Activated T-cell treated with anti-CD3 and anti-CD28 coated beads for 48 hours (primary cell): Measurements from ENCODE around the gene RBP7.
"Not testable (repeated sequence)": the region's sequence is repeated elsewhere in the genome, so short reads cannot be mapped to it uniquely, and the experiment has no call there.

ENCODE experiments used
- DNase-seq: peaks from one replicate; pipeline ENCODE4 v3.0.0-alpha.2; 2020; ENCODE audit warnings: low read depth

The RBP7 gene

DNA sequence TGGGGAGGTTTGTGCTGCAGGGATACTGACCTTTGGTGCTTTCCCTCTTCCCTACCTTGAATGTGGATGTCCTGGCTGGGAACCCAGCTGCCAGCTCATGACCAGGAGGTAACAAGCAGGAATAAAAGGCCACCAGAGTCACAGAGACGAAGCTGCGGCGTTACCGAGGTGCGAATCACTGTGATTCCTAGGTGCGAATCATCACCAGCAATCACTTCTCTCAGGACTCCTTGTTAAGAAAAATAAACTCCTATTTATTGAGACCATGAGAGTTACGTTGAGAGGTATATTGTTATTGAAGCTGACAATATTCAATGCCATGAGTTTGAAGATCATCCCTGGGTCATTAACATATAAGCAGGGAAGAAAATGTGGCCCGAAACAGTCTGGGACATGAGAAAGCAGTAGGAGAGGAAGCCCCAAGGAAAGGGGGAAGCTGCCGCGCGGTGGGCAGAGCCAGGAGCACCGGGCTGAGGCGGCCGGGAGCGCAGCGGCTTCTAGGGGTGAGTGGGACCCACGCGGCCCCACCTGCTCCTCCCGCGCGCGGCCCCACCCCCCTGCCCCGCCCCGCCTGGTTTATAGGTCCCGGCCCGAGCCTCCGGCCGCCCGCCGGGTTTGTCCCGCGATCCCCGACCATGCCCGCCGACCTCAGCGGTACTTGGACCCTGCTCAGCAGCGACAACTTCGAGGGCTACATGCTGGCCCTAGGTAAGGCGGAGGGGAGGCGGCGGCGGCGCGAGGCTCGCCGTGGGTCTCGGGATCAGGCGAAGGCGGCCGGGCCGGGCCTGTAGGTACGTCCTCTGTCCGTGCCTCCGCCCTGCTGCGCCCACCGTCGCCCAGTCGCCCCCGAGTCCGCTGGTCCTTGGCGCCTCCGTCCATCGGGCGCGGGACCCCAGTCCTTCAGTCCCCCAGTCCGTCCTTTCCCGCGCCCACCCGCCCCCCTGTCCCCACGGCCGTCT, at the start of gene RBP7:
Gene RBP7 (plus strand): TSS at position 605 of the 959 bp plus-strand sequence. CDS start 31 bp downstream, at position 636.
- no peak for DNase-seq

DNA sequence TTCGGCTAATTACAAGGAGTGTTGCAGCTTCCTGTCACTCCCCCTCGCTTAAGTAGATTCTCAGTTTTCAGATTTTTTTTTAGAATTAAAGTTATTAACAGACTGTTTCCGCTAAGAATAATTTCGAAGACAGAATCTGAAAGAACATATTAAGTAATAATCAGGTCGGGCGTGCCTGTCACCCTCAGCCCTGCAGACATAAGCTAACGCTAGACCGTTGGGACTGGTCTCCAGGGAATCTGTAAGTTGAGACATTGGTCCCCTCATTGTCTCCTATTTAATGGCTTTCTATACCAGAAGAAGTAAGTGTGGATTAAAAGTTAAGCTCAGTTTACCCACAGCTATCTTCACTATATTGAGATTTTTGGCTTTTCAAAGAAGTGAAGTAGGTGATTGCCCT, 39.3 kb upstream of the RBP7 start:
- DNase-seq = no peak

DNA sequence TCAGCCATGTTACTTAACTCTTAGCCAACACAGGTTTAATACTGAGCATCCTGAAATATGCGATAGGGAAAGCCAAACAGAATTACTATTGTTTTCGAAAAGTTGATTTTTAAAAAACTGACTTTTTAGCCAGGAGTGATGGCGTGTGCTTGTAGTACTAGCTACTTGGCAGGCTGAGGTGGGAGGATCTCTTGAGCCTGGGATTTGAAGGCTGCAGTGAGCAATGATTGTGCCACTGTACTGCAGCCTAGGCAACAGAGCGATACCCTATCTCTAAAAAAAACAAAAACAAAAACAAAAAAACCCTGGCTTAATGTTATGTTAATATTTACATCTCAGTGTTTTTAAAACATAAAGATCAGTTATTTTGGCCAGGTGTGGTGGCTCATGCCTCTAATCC, 37.0 kb upstream of the RBP7 start:
- no peak for DNase-seq

- no peak for DNase-seq
Observed at GRCh38 chr1:9960706-9961562, 36.1 kb upstream of the RBP7 start.

- no peak for DNase-seq
Observed at GRCh38 chr1:9984253-9984652, 12.8 kb upstream of the RBP7 start.

- DNase-seq = no peak
Observed at GRCh38 chr1:9985001-9985400, 12.0 kb upstream of the RBP7 start.

DNA sequence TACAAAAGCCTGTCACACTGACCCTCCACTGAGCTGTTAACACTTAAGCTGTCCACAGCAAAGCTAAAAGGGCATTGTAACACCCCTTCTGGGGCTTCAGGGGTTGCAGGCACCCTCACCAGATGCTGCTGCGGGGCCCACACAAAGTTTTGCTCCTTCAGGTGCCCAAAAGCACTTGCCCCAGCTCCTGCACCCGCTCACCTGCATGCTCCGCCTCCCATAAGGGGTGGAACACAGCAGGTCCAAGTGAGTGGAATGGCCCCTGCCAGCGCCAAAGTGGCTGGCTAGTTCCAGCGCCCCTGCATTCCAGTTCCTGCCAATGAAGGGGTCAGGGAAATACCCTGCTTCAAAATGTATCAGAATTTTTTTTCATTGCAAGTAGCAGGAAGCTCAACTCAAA, 7.3 kb upstream of the RBP7 start:
- DNase-seq = no peak

DNA sequence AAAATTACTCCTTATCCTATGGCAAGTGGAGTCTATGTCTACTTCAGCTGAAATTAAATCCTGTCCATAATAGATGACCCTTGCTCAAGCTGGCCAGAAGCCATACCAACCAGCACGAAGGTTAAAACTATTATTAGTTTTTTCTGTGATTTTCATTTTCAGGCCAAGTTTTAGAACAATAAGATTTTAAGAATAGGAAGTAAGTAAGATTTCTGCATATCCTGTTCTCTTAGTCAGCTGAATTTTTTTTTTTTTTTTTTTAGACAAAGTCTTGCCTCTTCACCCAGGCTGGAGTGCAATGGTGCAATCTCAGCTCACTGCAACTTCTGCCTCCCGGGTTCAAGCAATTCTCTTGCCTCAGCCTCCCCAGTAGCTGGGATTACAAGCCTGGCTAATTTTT, 6.1 kb upstream of the RBP7 start:
- no peak for DNase-seq

DNA sequence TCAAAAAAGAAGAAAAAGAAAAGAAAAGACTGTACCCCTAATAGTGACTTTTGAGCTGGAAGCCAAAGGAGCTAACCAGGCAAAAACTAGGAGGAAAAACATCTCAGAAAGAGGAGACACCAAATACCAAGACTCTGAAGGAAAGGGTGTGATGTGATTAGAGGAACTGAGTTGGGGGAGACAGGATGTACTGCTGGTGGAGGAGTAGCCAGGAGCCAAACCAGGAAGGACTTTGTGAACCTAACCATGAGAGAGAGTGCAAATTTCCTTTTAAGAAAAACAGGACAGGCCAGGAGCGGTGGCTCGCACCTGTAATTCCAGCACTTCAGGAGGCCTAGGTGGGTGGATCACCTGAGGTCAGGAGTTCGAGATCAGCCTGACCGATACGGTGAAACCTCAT, 4.1 kb upstream of the RBP7 start:
- no peak for DNase-seq

GRCh38 chr1:9993561-9994075, 3.4 kb upstream of the RBP7 start:
- no peak for DNase-seq

- no peak for DNase-seq
Observed at GRCh38 chr1:10001016-10001665, 4.1 kb downstream of the RBP7 start.

GRCh38 chr1:10005248-10005647, 8.2 kb downstream of the RBP7 start:
- not testable (repeated sequence) for DNase-seq

DNA sequence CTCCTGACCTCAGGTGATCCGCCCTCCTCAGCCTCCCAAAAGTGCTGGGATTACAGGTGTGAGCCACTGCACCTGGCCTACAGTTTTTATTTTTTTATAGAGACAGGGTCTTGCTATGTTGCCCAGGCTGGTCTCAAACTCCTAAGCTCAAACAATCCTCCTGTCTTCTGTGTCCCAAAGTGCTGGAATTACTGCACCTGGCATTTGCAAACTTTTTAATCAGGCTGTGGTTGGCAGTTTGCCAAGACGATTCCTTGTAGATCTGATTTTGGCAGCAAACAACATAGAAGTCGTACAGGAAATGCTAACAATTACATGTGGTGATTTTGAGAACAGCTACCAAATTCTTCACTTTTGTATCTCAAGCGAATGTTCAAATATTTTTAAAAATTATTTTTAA, 10.1 kb downstream of the RBP7 start:
- DNase-seq = no peak

DNA sequence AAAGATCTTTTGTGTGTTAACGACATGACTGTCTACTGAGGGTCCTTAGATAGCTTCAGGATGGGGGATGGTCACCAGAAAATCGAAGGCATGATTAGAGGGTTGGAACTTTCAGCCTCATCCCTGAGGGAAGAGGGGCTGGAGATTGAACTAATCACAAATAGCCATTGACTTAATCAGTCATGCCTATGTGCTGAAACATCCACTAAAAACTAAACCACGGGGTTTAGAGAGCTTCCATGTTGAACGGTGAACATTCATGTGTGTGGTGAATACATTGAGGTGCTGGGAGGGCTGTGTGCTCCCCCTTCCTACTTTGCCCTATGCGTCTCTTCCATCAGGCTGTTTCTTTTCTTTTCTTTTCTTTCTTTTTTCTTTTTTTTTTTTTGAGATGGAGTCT, 17.0 kb downstream of the RBP7 start:
- no peak for DNase-seq

- DNase-seq = no peak
Observed at GRCh38 chr1:10019561-10019960, 22.5 kb downstream of the RBP7 start.

DNA sequence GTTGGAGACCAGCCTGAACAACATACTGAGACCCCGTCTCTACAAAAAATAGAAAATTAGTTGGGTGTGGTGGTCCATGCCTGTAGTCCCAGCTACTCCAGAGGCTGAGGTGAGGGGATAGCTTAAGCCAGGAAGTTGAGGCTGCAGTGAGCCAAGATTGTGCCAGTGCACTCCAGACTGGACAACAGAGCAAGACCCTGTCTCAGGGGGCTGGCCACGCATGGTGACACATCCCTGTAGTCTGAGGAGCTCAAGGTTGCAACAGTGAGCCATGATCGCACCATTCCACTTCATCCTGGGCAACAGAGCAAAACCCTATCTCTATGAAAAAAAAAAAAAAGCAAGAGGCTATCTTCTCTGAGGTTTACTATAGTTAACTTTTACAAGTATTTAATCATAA, 23.1 kb downstream of the RBP7 start:
- DNase-seq = no peak

DNA sequence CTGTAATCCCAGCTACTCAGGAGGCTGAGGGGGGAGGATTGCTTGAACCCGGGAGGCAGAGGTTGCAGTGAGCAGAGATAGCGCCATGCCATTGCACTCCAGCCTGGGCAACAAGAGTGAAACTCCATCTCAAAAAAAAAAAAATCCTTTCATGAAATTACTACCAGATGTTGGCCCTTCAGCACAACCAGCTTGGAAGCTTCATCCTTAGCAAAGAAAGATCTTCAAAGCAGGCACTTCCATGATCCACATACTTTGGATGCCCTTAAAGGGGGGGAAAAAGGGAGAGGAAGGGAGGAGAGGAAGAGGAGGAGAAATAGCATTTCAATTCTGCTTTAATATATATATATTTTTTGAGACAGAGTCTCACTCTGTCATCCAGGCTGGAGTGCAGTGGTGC, 23.6 kb downstream of the RBP7 start:
- not testable (repeated sequence) for DNase-seq

DNA sequence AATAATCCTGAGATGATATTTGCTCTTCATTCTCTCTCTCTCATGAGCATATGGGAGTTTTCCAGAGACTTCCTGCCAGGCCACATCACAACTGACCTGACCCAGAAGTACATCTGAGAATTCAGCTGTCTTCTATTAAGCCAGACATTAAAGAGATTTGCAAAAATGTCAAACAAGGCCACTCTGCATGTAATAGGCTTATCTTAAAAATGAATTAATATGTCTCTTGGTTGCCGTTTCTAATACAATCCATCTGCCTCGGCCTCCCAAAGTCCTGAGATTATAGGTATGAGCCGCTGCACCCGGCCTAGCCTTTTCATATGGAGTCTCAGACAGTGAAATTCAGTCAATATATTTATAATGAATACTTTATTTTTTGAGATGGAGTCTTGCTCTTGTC, 25.0 kb downstream of the RBP7 start:
- not testable (repeated sequence) for DNase-seq

- no peak for DNase-seq
Observed at GRCh38 chr1:10022656-10023055, 25.6 kb downstream of the RBP7 start.

GRCh38 chr1:10025354-10025753, 28.3 kb downstream of the RBP7 start:
- no peak for DNase-seq

DNA sequence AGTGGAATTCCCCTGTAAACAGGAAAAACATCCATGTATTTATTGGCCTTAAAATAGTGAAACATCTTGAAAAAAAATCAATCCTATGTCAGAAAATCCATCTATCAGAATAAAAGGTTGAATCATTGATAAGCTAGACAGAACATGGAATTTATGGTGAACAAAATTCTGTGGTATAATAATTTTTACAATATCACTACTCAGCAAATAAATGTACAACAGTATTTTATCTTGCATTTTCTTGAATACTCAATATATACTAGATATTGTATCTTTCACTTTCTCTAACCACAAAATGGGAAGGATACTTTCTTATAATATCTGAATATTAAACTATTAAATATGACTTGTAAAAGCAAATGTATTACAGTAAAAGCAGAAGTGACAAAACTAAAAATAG, 30.0 kb downstream of the RBP7 start:
- no peak for DNase-seq

GRCh38 chr1:10028956-10029500, 32.0 kb downstream of the RBP7 start:
- DNase-seq = not testable (repeated sequence)
